AG04449 (cell line): ENCODE results near the gene CCM2L.

Experiments
- CTCF ChIA-PET: fragments of 350-600 bp; formaldehyde crosslinking; extraction: SDS; loops from one replicate; lab custom pipeline; 2021; ENCODE audit warnings: antibody characterized with exemption; lab: Yijun Ruan, JAX
- POLR2A ChIA-PET: fragments of 400-600, 350-600 bp; formaldehyde crosslinking; extraction: SDS; loops from one replicate; lab custom pipeline; 2020; ENCODE audit warnings: antibody characterized with exemption, inconsistent platforms; lab: Yijun Ruan, JAX
- DNase-seq: peaks from one replicate; pipeline ENCODE4 v3.0.0-alpha.2; 2010; ENCODE audit warnings: low read depth, low spot score
- H3K4me3 ChIP-seq: 2 replicates; pipeline ENCODE4 v1.5.1; 2011; ENCODE audit warnings: low read depth, mild to moderate bottlenecking, control low read depth, low read length
- CTCF ChIP-seq: IDR thresholded peaks from one replicate; pipeline ENCODE4 v1.5.1; 2011; ENCODE audit warnings: mild to moderate bottlenecking, moderate library complexity, low read length, control low read depth, inconsistent platforms; ENCODE audit not compliant: insufficient read depth; ENCODE audit errors: missing control alignments

Gene CCM2L

GRCh38 chr20:31988430-31989015, 21.7 kb upstream of the CCM2L start:
- H3K4me3 ChIP-seq = no peak overlapping the region
- TF ChIP-seq CTCF = no peak
- ChIA-PET CTCF (interaction anchor here (1.0 kb wide), 1 partner anchor 103 kb away, joined by 3 read pairs; no protein-coding TSS in a partner anchor), POLR2A (no interaction called here)
- DNase-seq = no peak

GRCh38 chr20:31989030-31989645, 21.1 kb upstream of the CCM2L start:
- no peak for DNase-seq
- POLR2A ChIA-PET = no interaction called here
- H3K4me3 ChIP-seq = no peak overlapping the region
- CTCF ChIA-PET = interaction anchor here (1.1 kb wide), 1 partner anchor 42 kb away, joined by 3 read pairs; no protein-coding TSS in a partner anchor
- no peak for TF ChIP-seq CTCF

DNA sequence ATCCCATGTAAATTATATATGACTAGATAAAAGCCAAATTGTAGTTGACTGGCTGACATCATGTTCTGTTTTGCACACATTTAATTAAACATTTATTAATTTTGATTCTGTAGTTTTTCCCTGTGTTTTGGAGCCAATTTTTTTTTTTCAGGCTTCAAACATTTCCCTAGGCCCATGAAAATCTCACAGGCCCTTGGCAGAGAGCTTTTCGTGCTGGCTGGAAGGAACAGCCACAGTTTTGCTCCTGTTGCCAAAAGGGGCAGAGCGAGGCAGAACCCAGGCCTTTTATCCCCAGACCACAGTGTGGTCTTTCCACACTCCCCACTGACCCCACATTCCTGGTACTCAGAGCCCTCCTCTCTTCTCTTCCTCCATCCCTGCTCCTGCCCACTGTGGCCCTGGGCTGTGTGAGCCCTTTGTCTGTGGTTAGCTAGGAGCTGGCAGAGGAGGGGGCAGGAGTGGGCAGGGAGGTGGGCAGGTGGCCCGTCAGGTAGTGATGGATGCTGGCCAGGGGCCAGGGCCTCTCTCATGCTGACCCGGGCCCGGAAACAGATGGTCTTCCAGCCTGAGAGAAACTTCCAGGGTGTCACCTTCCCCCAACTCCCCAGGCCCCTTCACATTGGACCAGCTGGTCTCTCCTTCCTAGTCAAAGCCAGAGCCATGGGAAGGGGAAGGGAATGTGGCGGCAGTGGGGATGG, 19.4 kb upstream of the CCM2L start:
- no peak for DNase-seq
- ChIA-PET CTCF (interaction anchor here (0.9 to 1.4 kb wide), 3 partner anchors 39 to 138 kb away, joined by 3 to 5 read pairs (median 3); partner anchors contain the start of gene PDRG1), POLR2A (no interaction called here)
- H3K4me3 ChIP-seq = no peak overlapping the region
- TF ChIP-seq CTCF = no peak

DNA sequence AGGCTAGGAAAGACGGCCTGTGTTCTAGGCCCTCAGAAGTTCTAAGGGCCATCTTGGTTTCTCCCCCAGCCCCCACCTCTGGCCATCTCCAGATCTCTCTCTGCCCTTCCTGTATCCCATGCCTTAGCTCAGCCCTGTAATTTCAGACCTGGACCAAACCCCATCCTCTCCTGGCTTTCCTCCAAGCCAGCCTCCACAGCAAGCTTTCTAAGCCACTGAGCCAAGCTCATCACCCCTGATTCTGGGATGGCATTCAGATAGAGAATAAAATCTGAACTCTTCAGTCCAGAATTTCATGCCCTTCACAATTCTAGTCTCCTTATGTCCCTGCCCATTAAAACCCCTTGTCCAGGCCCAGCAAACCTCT, 18.9 kb upstream of the CCM2L start:
- ChIA-PET CTCF (interaction anchor here (0.9 to 1.4 kb wide), 3 partner anchors 40 to 139 kb away, joined by 3 to 5 read pairs (median 3); partner anchors contain the start of gene PDRG1), POLR2A (no interaction called here)
- no peak overlapping the region for H3K4me3 ChIP-seq
- no peak for TF ChIP-seq CTCF
- no peak for DNase-seq

DNA sequence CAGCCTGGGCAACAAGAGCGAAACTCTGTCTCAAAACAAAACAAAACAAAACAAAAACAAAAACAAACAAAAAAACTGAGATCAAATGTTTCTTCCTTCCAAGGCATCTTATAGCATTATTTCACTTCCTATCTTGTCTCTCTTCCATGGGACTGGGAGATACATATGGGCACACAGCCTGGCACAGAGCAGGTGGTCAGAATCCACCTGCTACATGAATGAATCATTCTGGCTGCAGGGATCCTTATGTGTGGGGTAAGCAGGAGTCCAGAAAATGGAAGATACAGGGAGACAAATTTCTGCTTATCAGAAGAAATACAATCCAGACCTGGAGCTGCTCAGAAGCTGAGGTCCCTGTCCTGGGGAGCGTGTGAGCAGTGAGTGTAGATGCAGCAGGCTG, 18.2 kb upstream of the CCM2L start:
- no peak for TF ChIP-seq CTCF
- ChIA-PET POLR2A (no interaction called here), CTCF (no interaction called here)
- no peak for DNase-seq
- no peak overlapping the region for H3K4me3 ChIP-seq

DNA sequence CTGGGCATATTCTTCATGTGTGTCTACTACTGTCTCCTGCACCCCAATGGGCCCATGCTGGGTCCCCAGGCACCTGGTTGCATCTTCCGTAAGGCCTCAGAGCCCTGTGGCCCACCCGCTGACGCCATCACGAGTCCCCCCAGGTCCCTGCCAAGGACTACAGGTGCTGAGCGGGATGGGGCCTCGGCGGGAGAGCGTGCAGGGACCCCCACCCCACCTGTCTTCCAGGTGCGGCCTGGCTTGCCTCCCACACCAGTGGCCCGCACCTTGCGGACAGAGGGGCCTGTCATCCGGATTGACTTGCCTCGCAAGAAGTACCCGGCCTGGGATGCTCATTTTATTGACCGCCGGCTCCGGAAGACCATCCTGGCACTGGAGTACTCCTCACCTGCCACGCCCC, 13.2 kb upstream of the CCM2L start:
- ChIA-PET CTCF (no interaction called here), POLR2A (no interaction called here)
- DNase-seq = no peak
- H3K4me3 ChIP-seq = no peak overlapping the region
- no peak for TF ChIP-seq CTCF
